22Rv1 (cell line): ENCODE data around the gene RASGRF1.

Source experiments
- CTCF ChIP-seq: fragments of 450-650 bp; IDR thresholded peaks from 2 replicates; pipeline ENCODE4 v1.5.1; 2017; ENCODE audit warnings: mild to moderate bottlenecking
- ZFX ChIP-seq: fragments of 450-650 bp; IDR thresholded peaks from 2 replicates; pipeline ENCODE4 v1.6.1; 2017; ENCODE audit warnings: antibody characterized with exemption, borderline replicate concordance

DNA sequence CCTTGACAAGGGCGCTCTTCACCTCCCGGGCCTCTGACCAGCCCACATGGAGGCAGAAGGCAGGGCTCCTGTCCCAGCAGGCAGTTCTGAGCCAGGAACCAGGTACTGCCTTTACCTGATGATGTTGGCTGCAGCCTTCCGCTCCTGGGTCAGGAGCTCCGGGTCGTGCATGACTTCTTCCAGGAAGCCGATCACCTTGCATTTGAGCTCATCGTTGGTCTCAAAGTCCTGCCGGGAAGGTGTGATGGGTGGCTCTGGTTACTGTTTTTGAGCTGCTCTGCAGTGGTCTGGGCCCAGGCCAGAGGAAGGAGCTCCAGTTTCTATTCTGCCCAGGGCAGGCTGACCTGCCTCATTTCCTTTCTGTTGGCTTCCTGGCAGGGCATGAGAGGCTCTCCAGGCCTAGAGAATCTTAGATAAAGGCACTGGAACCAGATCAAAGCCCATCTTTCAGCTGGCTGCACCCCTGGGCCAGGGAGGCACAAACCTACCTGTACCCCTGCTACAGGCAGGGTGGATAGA lies 92.5 kb downstream of the RASGRF1 start:
- TF ChIP-seq CTCF (no peak), ZFX (no peak)
